SK-N-SH (cell line): ENCODE data around the gene SLC45A1.

Experiments used
- CTCF ChIP-seq: fragments of 200-600 bp; sonication (generic); IDR thresholded peaks from 2 replicates; pipeline ENCODE4 v1.6.1; 2017; ENCODE audit warnings: antibody characterized with exemption, mild to moderate bottlenecking, moderate library complexity
- FOSL2 ChIP-seq: IDR thresholded peaks from 2 replicates; pipeline ENCODE4 v1.4.0; 2012; ENCODE audit warnings: low read depth, mild to moderate bottlenecking, moderate library complexity, borderline replicate concordance
- SMC3 ChIP-seq: IDR thresholded peaks from 2 replicates; pipeline ENCODE4 v1.6.1; 2012; ENCODE audit warnings: low read depth, low read length, improper control_type of control experiment
- TF ChIP-seq, protein P1 (sequence below): IDR thresholded peaks from 2 replicates; pipeline ENCODE4 v1.6.1; 2012; ENCODE audit warnings: mild to moderate bottlenecking, low read depth, low read length, moderate library complexity

GRCh38 chr1:8342325-8342724 is 24.4 kb downstream of the SLC45A1 start:
- TF ChIP-seq CTCF (no peak), FOSL2 (no peak), SMC3 (no peak)
- TF ChIP-seq, protein P1, sequence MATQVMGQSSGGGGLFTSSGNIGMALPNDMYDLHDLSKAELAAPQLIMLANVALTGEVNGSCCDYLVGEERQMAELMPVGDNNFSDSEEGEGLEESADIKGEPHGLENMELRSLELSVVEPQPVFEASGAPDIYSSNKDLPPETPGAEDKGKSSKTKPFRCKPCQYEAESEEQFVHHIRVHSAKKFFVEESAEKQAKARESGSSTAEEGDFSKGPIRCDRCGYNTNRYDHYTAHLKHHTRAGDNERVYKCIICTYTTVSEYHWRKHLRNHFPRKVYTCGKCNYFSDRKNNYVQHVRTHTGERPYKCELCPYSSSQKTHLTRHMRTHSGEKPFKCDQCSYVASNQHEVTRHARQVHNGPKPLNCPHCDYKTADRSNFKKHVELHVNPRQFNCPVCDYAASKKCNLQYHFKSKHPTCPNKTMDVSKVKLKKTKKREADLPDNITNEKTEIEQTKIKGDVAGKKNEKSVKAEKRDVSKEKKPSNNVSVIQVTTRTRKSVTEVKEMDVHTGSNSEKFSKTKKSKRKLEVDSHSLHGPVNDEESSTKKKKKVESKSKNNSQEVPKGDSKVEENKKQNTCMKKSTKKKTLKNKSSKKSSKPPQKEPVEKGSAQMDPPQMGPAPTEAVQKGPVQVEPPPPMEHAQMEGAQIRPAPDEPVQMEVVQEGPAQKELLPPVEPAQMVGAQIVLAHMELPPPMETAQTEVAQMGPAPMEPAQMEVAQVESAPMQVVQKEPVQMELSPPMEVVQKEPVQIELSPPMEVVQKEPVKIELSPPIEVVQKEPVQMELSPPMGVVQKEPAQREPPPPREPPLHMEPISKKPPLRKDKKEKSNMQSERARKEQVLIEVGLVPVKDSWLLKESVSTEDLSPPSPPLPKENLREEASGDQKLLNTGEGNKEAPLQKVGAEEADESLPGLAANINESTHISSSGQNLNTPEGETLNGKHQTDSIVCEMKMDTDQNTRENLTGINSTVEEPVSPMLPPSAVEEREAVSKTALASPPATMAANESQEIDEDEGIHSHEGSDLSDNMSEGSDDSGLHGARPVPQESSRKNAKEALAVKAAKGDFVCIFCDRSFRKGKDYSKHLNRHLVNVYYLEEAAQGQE: no peak
